Stimulated activated CD4-positive, alpha-beta T cell treated with anti-CD3 and anti-CD28 coated beads, TNF-alpha, amount 100 ng/mL, for 1 hour (primary cell): ENCODE measurements around the gene AKIRIN1.
"Not testable (repeated sequence)": the region's sequence is repeated elsewhere in the genome, so short reads cannot be mapped to it uniquely, and the experiment has no call there.

Source experiments
- DNase-seq, 3 donors: peaks; one replicate each; pipeline ENCODE4 v3.0.0-alpha.2; 2020; ENCODE audit warnings: low read depth in 3 of 3, low spot score in 1 of 3

The AKIRIN1 gene

GRCh38 chr1:39044762-39045161 lies 53.7 kb downstream of the AKIRIN1 start:
- DNase-seq = no peak

GRCh38 chr1:39045231-39045630 lies 54.2 kb downstream of the AKIRIN1 start:
- DNase-seq = no peak

- DNase-seq = no peak
Measured at GRCh38 chr1:39046613-39047210, 55.6 kb downstream of the AKIRIN1 start.

- no peak for DNase-seq
Measured at GRCh38 chr1:39047374-39048229, 56.5 kb downstream of the AKIRIN1 start.

GRCh38 chr1:39048745-39049370 lies 57.8 kb downstream of the AKIRIN1 start:
- DNase-seq = no peak

DNA sequence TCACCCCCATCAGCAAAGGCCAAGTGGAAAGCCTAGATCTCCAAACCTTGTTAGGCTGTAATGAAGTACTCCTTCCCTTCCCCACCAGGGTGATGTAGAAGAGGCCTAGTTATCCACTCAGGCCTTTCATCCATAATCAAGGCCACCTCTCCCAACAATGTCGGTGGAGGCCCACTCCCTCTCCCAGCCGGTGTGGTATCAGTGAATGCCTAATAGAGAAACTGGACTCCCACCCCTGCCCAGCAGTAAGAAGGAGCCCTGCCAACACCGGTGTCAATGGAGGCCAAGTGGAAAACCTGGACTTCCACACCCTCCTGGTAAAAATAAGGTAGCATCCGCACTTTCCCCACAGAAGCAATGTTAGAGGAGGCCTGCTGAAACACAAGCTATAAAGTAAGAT lies 58.9 kb downstream of the AKIRIN1 start:
- DNase-seq = no peak

DNA sequence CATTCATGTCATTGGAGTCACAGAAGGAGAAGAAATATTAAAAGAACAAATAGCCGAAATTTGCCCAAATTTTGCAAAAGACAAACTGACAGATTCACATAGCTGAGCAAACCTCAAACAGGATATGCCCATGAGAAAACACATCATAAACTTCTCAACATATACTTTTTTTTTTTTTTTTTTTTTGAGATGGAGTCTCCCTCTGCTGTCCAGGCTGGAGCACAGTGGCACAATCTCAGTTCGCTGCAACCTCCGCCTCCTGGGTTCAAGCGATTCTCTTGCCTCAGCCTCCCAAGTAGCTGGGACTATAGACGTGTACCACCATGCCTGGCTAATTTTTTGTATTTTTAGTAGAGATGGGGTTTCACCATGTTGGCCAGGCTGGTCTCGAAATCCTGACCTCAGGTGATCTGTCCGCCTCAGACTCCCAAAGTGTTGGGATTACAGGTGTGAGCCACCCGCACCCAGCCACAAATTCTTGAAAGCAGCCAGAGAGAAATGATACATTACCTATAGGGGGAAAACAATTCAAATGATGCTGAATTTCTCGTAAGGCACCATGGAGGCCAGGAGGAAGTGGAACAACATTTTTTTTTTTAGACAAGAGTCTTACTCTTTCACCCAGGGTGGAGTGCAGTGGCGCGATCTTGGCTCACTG lies 60.2 kb downstream of the AKIRIN1 start:
- DNase-seq = not testable (repeated sequence)

- DNase-seq = no peak
Measured at GRCh38 chr1:39051956-39052355, 60.9 kb downstream of the AKIRIN1 start.

DNA sequence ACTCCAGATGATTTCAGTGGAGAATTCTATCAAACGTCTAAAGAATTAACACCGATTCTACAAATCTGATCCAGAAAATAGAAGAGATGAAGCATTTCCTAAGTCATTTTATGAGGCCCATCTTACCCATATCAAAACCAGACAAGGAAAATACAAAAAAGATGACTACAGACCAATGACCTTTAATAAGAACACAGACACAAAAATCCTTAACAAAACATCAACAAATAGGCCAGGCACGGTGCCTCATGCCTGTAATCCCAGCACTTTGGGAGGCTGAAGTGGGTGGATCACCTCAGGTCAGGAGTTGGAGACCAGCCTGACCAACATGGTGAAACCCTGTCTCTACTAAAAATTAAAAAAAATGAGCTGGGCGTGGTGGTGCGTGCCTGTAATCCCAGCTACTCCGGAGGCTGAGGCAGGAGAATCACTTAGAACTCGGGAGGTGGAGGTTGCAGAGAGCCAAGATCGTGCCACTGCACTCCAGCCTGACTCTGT lies 64.2 kb downstream of the AKIRIN1 start:
- DNase-seq = not testable (repeated sequence)
